OCI-LY1 (cell line): ENCODE data around the gene TEAD1.

Source experiments
- CTCF ChIP-seq: fragments of 200-600 bp; sonication (generic), shearing (Covaris generic); IDR thresholded peaks from 2 replicates; pipeline ENCODE4 v1.5.1; 2017; ENCODE audit warnings: mild to moderate bottlenecking, antibody characterized with exemption, low read length, moderate library complexity, mixed read lengths
- EZH2 ChIP-seq: fragments of 200-600 bp; sonication (generic), shearing (Covaris generic); IDR thresholded peaks from 2 replicates; pipeline ENCODE4 v1.8.0; 2017; ENCODE audit warnings: borderline replicate concordance, mixed run types, mild to moderate bottlenecking, antibody characterized with exemption, low read length, moderate library complexity, mixed read lengths

- TF ChIP-seq CTCF, result no peak
- TF ChIP-seq EZH2, result no peak
Measured at GRCh38 chr11:12675951-12676711, 1.9 kb downstream of the TEAD1 start.
